Tibial nerve (tissue), 4 donors: ENCODE results near the gene GBF1. TPM values are rescaled to one million over a fixed set of nuclear protein-coding genes. Genes with fewer than 3 reads are reported as not detected.

ENCODE experiments used
- DNase-seq, 2 donors: peaks; one replicate each; pipeline ENCODE4 v3.0.0-alpha.2; 2019; ENCODE audit warnings: low spot score in 2 of 2
- H3K27ac ChIP-seq, 4 donors: fragments of 200-600 bp; sonication (generic) in 3 of 4; one replicate each; pipeline ENCODE4 v1.5.1; 2017 to 2019; ENCODE audit warnings: mild to moderate bottlenecking in 1 of 4
- H3K27me3 ChIP-seq, 2 donors: fragments of 200-600 bp; sonication (generic) in 1 of 2; one replicate each; pipeline versions ENCODE4 v1.5.1 to v1.6.0; 2017 to 2019
- H3K36me3 ChIP-seq, 3 donors: fragments of 200-600 bp; sonication (generic); one replicate each; pipeline ENCODE4 v1.5.1; 2018 to 2019
- H3K4me1 ChIP-seq, 4 donors: fragments of 200-600 bp; sonication (generic) in 3 of 4; one replicate each; pipeline ENCODE4 v1.5.1; 2017 to 2019
- H3K4me3 ChIP-seq, 4 donors: fragments of 200-600 bp; sonication (generic) in 3 of 4; one replicate each; pipeline ENCODE4 v1.5.1; 2017 to 2019; ENCODE audit warnings: mild to moderate bottlenecking in 1 of 4, moderate library complexity in 1 of 4
- H3K9me3 ChIP-seq, 4 donors: fragments of 200-600 bp; sonication (generic) in 3 of 4; one replicate each; pipeline ENCODE4 v1.5.1; 2017 to 2019
- CTCF ChIP-seq, 5 experiments: fragments of 200-600 bp in 3 of 5; fragments of 450-650 bp in 2 of 5; sonication (generic) in 3 of 5; IDR thresholded peaks; one replicate each; pipeline ENCODE4 v1.5.1; 2016 to 2019; ENCODE audit warnings: antibody characterized with exemption in 5 of 5, mild to moderate bottlenecking in 3 of 5, moderate library complexity in 2 of 5
- EP300 ChIP-seq, 2 donors: sonication (generic); formaldehyde crosslinking; IDR thresholded peaks; one replicate each; pipeline ENCODE4 v1.6.1; 2017; ENCODE audit warnings: antibody characterized with exemption in 2 of 2, mild to moderate bottlenecking in 1 of 2
- POLR2A ChIP-seq, 2 donors: fragments of 450-650 bp; IDR thresholded peaks; one replicate each; pipeline ENCODE4 v1.6.1; 2017; ENCODE audit warnings: antibody characterized with exemption in 2 of 2, mild to moderate bottlenecking in 2 of 2, moderate library complexity in 2 of 2
- WGBS, 2 donors: methylation state at CpG; one replicate each; pipeline ENCODE4 v1.1.5; 2018; 5-methylcytosine and 5-hydroxymethylcytosine counted together
- total RNA-seq, 4 donors: library from RNA; depleted of rRNA; stranded (reverse); fragments of >200 nt; gene quantifications; one replicate each; pipeline ENCODE4 v1.1.0, GENCODE V29; 2016

Gene GBF1
- total RNA-seq, 4 donors from 2014 or later: 31.0 to 38.0 (median 36.1) TPM

GRCh38 chr10:102227050-102227449, 18.3 kb upstream of the GBF1 start:
- Histone ChIP-seq H3K36me3 (no peaks in the 10 kb centered on the region), H3K9me3 (no peaks in the 10 kb centered on the region), H3K4me3 (no peak overlapping the region), H3K4me1 (peaks cover 0 to 43% (median 23%) of the 10 kb centered on the region in 4 donors), H3K27me3 (peaks cover 0 to 51% of the 10 kb centered on the region in 2 donors), H3K27ac (no peak overlapping the region)
- peak in 1 of 2 donors; percentile 18 for TF ChIP-seq EP300 (IDR thresholded peaks at IDR 0.05)
- no peak for TF ChIP-seq POLR2A (IDR thresholded peaks at IDR 0.05)
- DNase-seq: no peak
- 67 to 68% methylated on average over 8 of the region's 8 CpGs for WGBS, 2 donors

GRCh38 chr10:102229810-102230263, 15.5 kb upstream of the GBF1 start:
- Histone ChIP-seq H3K4me3 (peak overlapping the region in 3 of 4 donors; percentile 22 to 49 (median 44)), H3K4me1 (peaks cover 0 to 43% (median 23%) of the 10 kb centered on the region in 4 donors), H3K36me3 (no peaks in the 10 kb centered on the region), H3K9me3 (no peaks in the 10 kb centered on the region), H3K27me3 (peaks cover 0 to 79% of the 10 kb centered on the region in 2 donors), H3K27ac (no peak overlapping the region)
- peak; percentile 46 to 75 for DNase-seq
- WGBS, 2 donors: 0 to 1% methylated on average over 18 to 24 of the region's 24 CpGs
- no peak for TF ChIP-seq POLR2A (IDR thresholded peaks at IDR 0.05)
- TF ChIP-seq CTCF (IDR thresholded peaks at IDR 0.05): peak; percentile 90 to 95 (median 92)

GRCh38 chr10:102230264-102230860, 15.0 kb upstream of the GBF1 start:
- no peak for DNase-seq
- TF ChIP-seq POLR2A (IDR thresholded peaks at IDR 0.05): no peak
- no peak for TF ChIP-seq EP300 (IDR thresholded peaks at IDR 0.05)
- TF ChIP-seq CTCF (IDR thresholded peaks at IDR 0.05): no peak
- 0 to 2% methylated on average over 4 to 20 of the region's 50 CpGs for WGBS, 2 donors
- Histone ChIP-seq H3K27ac (no peak overlapping the region), H3K4me3 (peak overlapping the region; percentile 20 to 49 (median 35)), H3K27me3 (peaks cover 0 to 84% of the 10 kb centered on the region in 2 donors), H3K36me3 (no peaks in the 10 kb centered on the region), H3K4me1 (peaks cover 0 to 41% (median 22%) of the 10 kb centered on the region in 4 donors), H3K9me3 (no peaks in the 10 kb centered on the region)

GRCh38 chr10:102230861-102231356, 14.4 kb upstream of the GBF1 start:
- no peaks in the 10 kb centered on the region for H3K36me3 ChIP-seq
- H3K4me3 ChIP-seq: peak overlapping the region; percentile 20 to 49 (median 35)
- no peak for DNase-seq
- H3K27me3 ChIP-seq: peaks cover 0 to 89% of the 10 kb centered on the region in 2 donors
- WGBS, 2 donors: 1% methylated on average over 27 to 43 of the region's 52 CpGs
- TF ChIP-seq POLR2A (IDR thresholded peaks at IDR 0.05): no peak
- TF ChIP-seq EP300 (IDR thresholded peaks at IDR 0.05): no peak
- TF ChIP-seq CTCF (IDR thresholded peaks at IDR 0.05): peak in 3 of 5 experiments; percentile 9 to 30 (median 23)
- H3K4me1 ChIP-seq: peaks cover 0 to 35% (median 22%) of the 10 kb centered on the region in 4 donors
- no peak overlapping the region for H3K27ac ChIP-seq
- H3K9me3 ChIP-seq: no peaks in the 10 kb centered on the region

GRCh38 chr10:102231357-102232318, 13.7 kb upstream of the GBF1 start:
- H3K9me3 ChIP-seq: no peaks in the 10 kb centered on the region
- WGBS, 2 donors: 14 to 21% methylated on average over 39 to 59 of the region's 76 CpGs
- peaks cover 0 to 97% of the 10 kb centered on the region in 2 donors for H3K27me3 ChIP-seq
- H3K4me1 ChIP-seq: peaks cover 0 to 28% (median 19%) of the 10 kb centered on the region in 4 donors
- peak; percentile 18 to 56 (median 44) for TF ChIP-seq CTCF (IDR thresholded peaks at IDR 0.05)
- TF ChIP-seq EP300 (IDR thresholded peaks at IDR 0.05): no peak
- no peak overlapping the region for H3K27ac ChIP-seq
- DNase-seq: no peak
- peak overlapping the region in 3 of 4 donors; percentile 26 to 49 (median 44) for H3K4me3 ChIP-seq
- H3K36me3 ChIP-seq: no peaks in the 10 kb centered on the region
